ENCODE data around the gene BCAS3. TPM values are rescaled to one million over a fixed set of nuclear protein-coding genes. Genes with fewer than 3 reads are reported as not detected.

The BCAS3 gene
- total and polyA plus RNA-seq, 4 donors = 5.8 to 24.6 (median 10.1) TPM

DNA sequence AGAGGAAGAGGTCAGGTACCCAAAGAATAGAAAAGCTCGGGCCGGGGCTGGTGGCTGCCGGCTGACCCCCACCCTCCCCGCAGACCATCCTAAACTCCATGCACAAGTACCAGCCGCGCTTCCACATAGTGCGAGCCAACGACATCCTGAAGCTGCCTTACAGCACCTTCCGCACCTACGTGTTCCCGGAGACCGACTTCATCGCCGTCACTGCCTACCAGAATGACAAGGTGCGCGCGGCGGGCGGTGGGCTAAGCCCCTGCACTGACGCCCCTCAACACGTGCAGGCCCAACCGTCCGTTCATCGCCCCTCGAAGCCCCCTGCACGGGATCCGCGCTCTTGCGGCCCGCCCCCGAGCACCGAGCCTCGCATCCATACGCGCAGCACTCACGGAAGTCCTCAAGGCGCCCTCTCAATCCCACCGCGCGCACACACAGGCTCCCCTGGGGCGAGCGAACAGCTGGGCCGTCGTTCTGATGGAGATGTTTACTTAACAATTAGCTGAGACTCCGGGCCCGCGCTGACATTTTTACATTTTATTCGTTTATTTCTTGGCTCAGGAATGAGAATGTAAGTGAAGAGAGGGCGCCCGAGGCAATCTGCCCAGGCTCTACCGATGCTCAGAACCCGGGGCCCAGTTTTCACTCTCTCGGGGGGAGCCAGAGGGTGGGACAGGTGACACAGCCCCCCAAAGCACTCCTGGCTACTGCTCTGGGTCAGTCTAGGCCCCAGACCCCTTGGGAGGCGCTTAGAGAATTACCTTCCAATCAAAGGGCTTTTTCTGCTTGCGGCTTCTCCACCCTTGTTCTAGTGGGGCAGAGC, 725.5 kb downstream of the BCAS3 start:
- DNase-seq (ENCODE audit: low spot score) = no peak
- Histone ChIP-seq H3K4me1 (ENCODE audit: control insufficient read depth in 4 of 4, insufficient read depth in 4 of 4, low read length in 3 of 4) (peaks cover 3 to 31% (median 18%) of the 10 kb centered on the region in 4 donors), H3K9me3 (ENCODE audit: control insufficient read depth in 4 of 4, low read length in 3 of 4) (no peaks in the 10 kb centered on the region), H3K27ac (ENCODE audit: low read depth in 1 of 2, low read length in 2 of 2) (peak overlapping the region in 1 of 2 donors; percentile 35), H3K9ac (ENCODE audit: low read depth in 1 of 2, low read length in 2 of 2) (no peak overlapping the region), H3K4me3 (ENCODE audit: low read depth in 1 of 3, low read length in 3 of 3) (peak overlapping the region in 1 of 3 donors; percentile 2), H3K36me3 (ENCODE audit: control insufficient read depth in 4 of 4, insufficient read depth in 3 of 4, low read depth in 1 of 4, low read length in 3 of 4) (no peaks in the 10 kb centered on the region), H3K27me3 (ENCODE audit: control insufficient read depth in 4 of 4, insufficient read depth in 4 of 4, low read length in 3 of 4) (peaks cover 11 to 18% (median 14%) of the 10 kb centered on the region in 4 donors)
- 24% methylated on average over 55 of the region's 55 CpGs for WGBS
- TF ChIP-seq HNF4G (IDR thresholded peaks at IDR 0.05) = no peak
- no peak for TF ChIP-seq RXRA (IDR thresholded peaks at IDR 0.05)
- TF ChIP-seq YY1 (IDR thresholded peaks at IDR 0.05) = no peak
- TF ChIP-seq SP1 (IDR thresholded peaks at IDR 0.05) = no peak
- TF ChIP-seq GABPA (IDR thresholded peaks at IDR 0.05 in 1 of 2, conservative IDR thresholded peaks at IDR 0.05 in 1 of 2) = no peak
- TF ChIP-seq JUND (IDR thresholded peaks at IDR 0.05) = no peak
- TF ChIP-seq, protein P1, sequence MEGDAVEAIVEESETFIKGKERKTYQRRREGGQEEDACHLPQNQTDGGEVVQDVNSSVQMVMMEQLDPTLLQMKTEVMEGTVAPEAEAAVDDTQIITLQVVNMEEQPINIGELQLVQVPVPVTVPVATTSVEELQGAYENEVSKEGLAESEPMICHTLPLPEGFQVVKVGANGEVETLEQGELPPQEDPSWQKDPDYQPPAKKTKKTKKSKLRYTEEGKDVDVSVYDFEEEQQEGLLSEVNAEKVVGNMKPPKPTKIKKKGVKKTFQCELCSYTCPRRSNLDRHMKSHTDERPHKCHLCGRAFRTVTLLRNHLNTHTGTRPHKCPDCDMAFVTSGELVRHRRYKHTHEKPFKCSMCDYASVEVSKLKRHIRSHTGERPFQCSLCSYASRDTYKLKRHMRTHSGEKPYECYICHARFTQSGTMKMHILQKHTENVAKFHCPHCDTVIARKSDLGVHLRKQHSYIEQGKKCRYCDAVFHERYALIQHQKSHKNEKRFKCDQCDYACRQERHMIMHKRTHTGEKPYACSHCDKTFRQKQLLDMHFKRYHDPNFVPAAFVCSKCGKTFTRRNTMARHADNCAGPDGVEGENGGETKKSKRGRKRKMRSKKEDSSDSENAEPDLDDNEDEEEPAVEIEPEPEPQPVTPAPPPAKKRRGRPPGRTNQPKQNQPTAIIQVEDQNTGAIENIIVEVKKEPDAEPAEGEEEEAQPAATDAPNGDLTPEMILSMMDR (IDR thresholded peaks at IDR 0.05; ENCODE audit: low read depth, low read length, missing input control) = no peak
- no peak for TF ChIP-seq TAF1 (conservative IDR thresholded peaks at IDR 0.05)
- no peak for TF ChIP-seq HNF4A (conservative IDR thresholded peaks at IDR 0.05)
- no peak for TF ChIP-seq MAX (IDR thresholded peaks at IDR 0.05)
- TF ChIP-seq, protein P2, sequence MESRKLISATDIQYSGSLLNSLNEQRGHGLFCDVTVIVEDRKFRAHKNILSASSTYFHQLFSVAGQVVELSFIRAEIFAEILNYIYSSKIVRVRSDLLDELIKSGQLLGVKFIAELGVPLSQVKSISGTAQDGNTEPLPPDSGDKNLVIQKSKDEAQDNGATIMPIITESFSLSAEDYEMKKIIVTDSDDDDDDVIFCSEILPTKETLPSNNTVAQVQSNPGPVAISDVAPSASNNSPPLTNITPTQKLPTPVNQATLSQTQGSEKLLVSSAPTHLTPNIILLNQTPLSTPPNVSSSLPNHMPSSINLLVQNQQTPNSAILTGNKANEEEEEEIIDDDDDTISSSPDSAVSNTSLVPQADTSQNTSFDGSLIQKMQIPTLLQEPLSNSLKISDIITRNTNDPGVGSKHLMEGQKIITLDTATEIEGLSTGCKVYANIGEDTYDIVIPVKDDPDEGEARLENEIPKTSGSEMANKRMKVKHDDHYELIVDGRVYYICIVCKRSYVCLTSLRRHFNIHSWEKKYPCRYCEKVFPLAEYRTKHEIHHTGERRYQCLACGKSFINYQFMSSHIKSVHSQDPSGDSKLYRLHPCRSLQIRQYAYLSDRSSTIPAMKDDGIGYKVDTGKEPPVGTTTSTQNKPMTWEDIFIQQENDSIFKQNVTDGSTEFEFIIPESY (IDR thresholded peaks at IDR 0.05) = no peak
- TF ChIP-seq NR2F2 (IDR thresholded peaks at IDR 0.05) = no peak
- no peak for TF ChIP-seq RAD21 (IDR thresholded peaks at IDR 0.05)
- TF ChIP-seq ATF3 (IDR thresholded peaks at IDR 0.05) = no peak

DNA sequence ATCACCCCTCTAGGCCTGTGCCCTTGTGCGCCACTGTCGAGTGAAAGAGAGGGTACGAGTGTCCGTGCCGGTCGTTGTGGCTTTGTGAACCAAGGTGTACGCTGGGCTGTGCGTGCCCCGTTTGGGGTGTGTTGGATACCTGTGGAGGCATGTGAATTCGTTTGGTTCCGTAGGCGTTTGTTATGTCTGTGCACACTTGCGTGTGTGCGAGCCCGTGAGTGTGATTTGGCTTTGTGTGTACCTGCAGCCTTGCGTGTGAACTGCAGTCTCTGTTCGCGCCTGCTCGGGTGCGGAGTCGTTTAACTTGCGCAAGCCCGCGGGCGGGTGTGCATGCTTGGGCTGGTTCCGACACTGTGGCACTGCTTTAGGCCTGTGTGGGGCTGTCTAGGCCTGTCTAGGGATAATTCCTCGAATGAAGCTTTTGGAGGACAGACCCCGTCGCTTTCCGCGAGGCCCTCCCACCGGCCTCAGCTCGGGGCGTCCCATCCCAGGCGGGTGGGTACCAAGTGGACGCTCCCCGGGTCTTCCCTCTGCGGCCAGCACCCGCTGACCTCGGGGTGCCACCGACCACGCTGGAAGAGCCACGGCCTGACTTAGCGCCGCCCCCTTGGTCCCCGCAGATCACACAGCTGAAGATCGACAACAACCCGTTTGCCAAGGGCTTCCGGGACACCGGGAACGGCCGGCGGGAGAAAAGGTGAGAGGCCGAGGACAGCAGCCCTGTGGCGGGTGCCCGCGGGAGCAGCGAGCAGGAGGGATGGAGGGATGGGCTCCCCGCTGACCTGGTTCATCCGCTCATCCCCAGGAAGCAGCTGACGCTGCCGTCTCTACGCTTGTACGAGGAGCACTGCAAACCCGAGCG, 726.4 kb downstream of the BCAS3 start:
- Histone ChIP-seq H3K9ac (ENCODE audit: low read depth in 1 of 2, low read length in 2 of 2) (no peak overlapping the region), H3K9me3 (ENCODE audit: control insufficient read depth in 4 of 4, low read length in 3 of 4) (no peaks in the 10 kb centered on the region), H3K27me3 (ENCODE audit: control insufficient read depth in 4 of 4, insufficient read depth in 4 of 4, low read length in 3 of 4) (peaks cover 12 to 16% (median 14%) of the 10 kb centered on the region in 4 donors), H3K4me3 (ENCODE audit: low read depth in 1 of 3, low read length in 3 of 3) (peak overlapping the region in 1 of 3 donors; percentile 22), H3K27ac (ENCODE audit: low read depth in 1 of 2, low read length in 2 of 2) (peak overlapping the region in 1 of 2 donors; percentile 35), H3K36me3 (ENCODE audit: control insufficient read depth in 4 of 4, insufficient read depth in 3 of 4, low read depth in 1 of 4, low read length in 3 of 4) (no peaks in the 10 kb centered on the region), H3K4me1 (ENCODE audit: control insufficient read depth in 4 of 4, insufficient read depth in 4 of 4, low read length in 3 of 4) (peaks cover 6 to 33% (median 18%) of the 10 kb centered on the region in 4 donors)
- no peak for DNase-seq (ENCODE audit: low spot score)
- no peak for TF ChIP-seq HNF4G (IDR thresholded peaks at IDR 0.05)
- WGBS = 24% methylated on average over 66 of the region's 66 CpGs
